Endothelial cell of umbilical vein (primary cell): ENCODE data around the gene ZNF581. TPM values are rescaled to one million over a fixed set of nuclear protein-coding genes. Genes with fewer than 3 reads are reported as not detected.

Source experiments
- BruUV-seq: library from RNA; stranded (reverse); fragments of 400-500 nt; replicated peaks from 2 replicates; lab custom pipeline; 2021; lab: Mats Ljungman, UMichigan
- CTCF ChIA-PET: fragments of 300-600, 350-600 bp; sonication (Branson Sonifier 250); formaldehyde crosslinking; loops from one replicate; lab custom pipeline; 2021; ENCODE audit warnings: antibody characterized with exemption, inconsistent platforms; lab: Charles Lee
- POLR2A ChIA-PET: fragments of 300-600, 350-600 bp; sonication (Branson Sonifier 250); formaldehyde crosslinking; loops from one replicate; lab custom pipeline; 2021; ENCODE audit warnings: antibody characterized with exemption, inconsistent platforms; lab: Charles Lee
- DNase-seq: peaks from one replicate; pipeline ENCODE4 v3.0.0-alpha.2; 2011; ENCODE audit warnings: low read depth, low spot score
- FAIRE-seq: peaks from 2 replicates; lab custom pipeline; 2011; peaks lifted over from hg19 to GRCh38; lab: Jason Lieb, UNC
- H2AFZ ChIP-seq: 2 replicates; pipeline ENCODE4 v1.6.0; 2012; ENCODE audit warnings: low read depth, low read length, control low read depth, inconsistent platforms
- H3K27ac ChIP-seq: 2 replicates; pipeline ENCODE4 v1.5.1; 2011; ENCODE audit warnings: low read depth, mild to moderate bottlenecking, control low read depth, low read length, moderate library complexity; ENCODE audit not compliant: insufficient read depth
- H3K27me3 ChIP-seq, 2 experiments: 2 replicates each; pipeline versions ENCODE4 v1.6.0 to v1.6.1; 2011; ENCODE audit warnings: low read length in 2 of 2, mixed read lengths in 1 of 2; ENCODE audit not compliant: control insufficient read depth in 2 of 2, insufficient read depth in 2 of 2
- H3K36me3 ChIP-seq, 2 experiments: 2 replicates in 1 of 2; 3 replicates in 1 of 2; pipeline ENCODE4 v1.5.1; 2011; ENCODE audit warnings: low read length in 2 of 2, mild to moderate bottlenecking in 1 of 2, moderate library complexity in 1 of 2; ENCODE audit not compliant: control insufficient read depth in 2 of 2, insufficient read depth in 2 of 2; ENCODE audit errors: extremely low read depth in 1 of 2
- H3K4me1 ChIP-seq: 3 replicates; pipeline ENCODE4 v1.5.1; 2011; ENCODE audit warnings: mild to moderate bottlenecking, low read length; ENCODE audit not compliant: control insufficient read depth, insufficient read depth; ENCODE audit errors: extremely low read depth
- H3K4me2 ChIP-seq: 2 replicates; pipeline ENCODE4 v1.6.1; 2011; ENCODE audit warnings: low read length, control low read depth, mixed read lengths; ENCODE audit not compliant: insufficient read depth
- H3K4me3 ChIP-seq, 3 experiments: fragments of 200-600 bp in 1 of 3; sonication (generic), shearing (Covaris generic) in 1 of 3; replicated peaks in 1 of 3; 2 replicates each; pipeline ENCODE4 v1.5.1; 2011 to 2016; ENCODE audit warnings: control low read depth in 3 of 3, low read length in 3 of 3, mild to moderate bottlenecking in 2 of 3, inconsistent platforms in 1 of 3, low read depth in 1 of 3, moderate library complexity in 1 of 3; ENCODE audit not compliant: insufficient read depth in 1 of 3
- H3K79me2 ChIP-seq: 2 replicates; pipeline ENCODE4 v1.6.0; 2012; ENCODE audit warnings: low read length, inconsistent platforms; ENCODE audit not compliant: control insufficient read depth, insufficient read depth
- H3K9ac ChIP-seq: replicated peaks from 2 replicates; pipeline ENCODE3; 2011; ENCODE audit warnings: low read length, control low read depth; ENCODE audit not compliant: insufficient read depth; ENCODE audit errors: extremely low read depth
- H3K9me1 ChIP-seq: replicated peaks from 3 replicates; pipeline ENCODE4 v1.6.0; 2011; ENCODE audit warnings: mild to moderate bottlenecking, low read length; ENCODE audit not compliant: control insufficient read depth, insufficient read depth; ENCODE audit errors: extremely low read depth
- H3K9me3 ChIP-seq: replicated peaks from 2 replicates; pipeline ENCODE4 v1.5.1; 2012; ENCODE audit warnings: low read length, inconsistent platforms; ENCODE audit not compliant: control insufficient read depth, insufficient read depth
- H4K20me1 ChIP-seq: replicated peaks from 2 replicates; pipeline ENCODE3; 2011; ENCODE audit warnings: mild to moderate bottlenecking, low read length; ENCODE audit not compliant: control insufficient read depth, insufficient read depth; ENCODE audit errors: extremely low read depth
- EZH2 ChIP-seq: IDR thresholded peaks from 2 replicates; pipeline ENCODE4 v1.6.1; 2012; ENCODE audit warnings: borderline replicate concordance, low read depth, mild to moderate bottlenecking, moderate library complexity, low read length, inconsistent platforms; ENCODE audit not compliant: severe bottlenecking
- GATA2 ChIP-seq: IDR thresholded peaks from 2 replicates; pipeline ENCODE4 v1.7.0; 2011; ENCODE audit warnings: low read depth, mild to moderate bottlenecking, moderate library complexity, mixed read lengths, low read length; ENCODE audit not compliant: insufficient read length, insufficient read depth
- MAX ChIP-seq: IDR thresholded peaks from 2 replicates; pipeline ENCODE4 v1.6.1; 2011; ENCODE audit not compliant: insufficient read depth, insufficient read length
- MYC ChIP-seq: IDR thresholded peaks from one replicate; pipeline ENCODE4 v1.6.1; 2011; ENCODE audit warnings: mild to moderate bottlenecking, low read depth, low read length
- dilution Hi-C: fragments of 300-500 bp; cut with MboI; formaldehyde crosslinking; loops from one replicate; pipeline ENCODE4 v1.15.0; 2019; ENCODE audit warnings: low sequenced_read_pairs; ENCODE audit not compliant: extremely low pct_ligation_motif_present
- intact Hi-C: fragments of 100-400 bp; cut with micrococcal nuclease; formaldehyde crosslinking; loops from one replicate; pipeline ENCODE4 v1.10.0; 2022
- polyA plus RNA-seq, 4 experiments: library from polyadenylated mRNA; depleted of rRNA in 3 of 4; stranded (reverse) in 3 of 4; unstranded in 1 of 4; fragments of >200 nt; gene quantifications; 2 replicates each; pipeline versions ENCODE4 v1.2.1 to v1.2.3, GENCODE V29; 2011 to 2012; ENCODE audit warnings: missing spikeins in 1 of 4
- total RNA-seq: library from RNA; stranded (reverse); gene quantifications from 2 replicates; pipeline ENCODE4 v1.2.3, GENCODE V29; 2021

Gene ZNF581
- total and polyA plus RNA-seq, 2 donors (not counting 3 experiments of a cell fraction or from before 2014, with no cell fraction given) = 31.4 to 32.3 TPM

- peaks cover 3 to 14% of the 10 kb centered on the region in 2 experiments for H3K36me3 ChIP-seq
- H3K27me3 ChIP-seq = no peaks in the 10 kb centered on the region
- no peaks in the 10 kb centered on the region for H4K20me1 ChIP-seq
- FAIRE-seq = no peak
- H3K9me3 ChIP-seq = no peaks in the 10 kb centered on the region
- intact Hi-C loops (loop anchor here (1.0 to 2.0 kb wide), 7 partner anchors 12 to 482 kb away; partner anchors contain the start of genes KMT5C, PPP1R12C, ZNF579 and ZNF784), dilution Hi-C loops (no loop called here)
- peak; percentile 99 for DNase-seq
- ChIA-PET POLR2A (interaction anchor here (0.6 to 2.2 kb wide), 10 partner anchors 11 to 192 kb away, joined by 3 to 8 read pairs (median 5); partner anchors contain the start of genes UBE2S and ZNF784), CTCF (interaction anchor here (0.7 to 1.8 kb wide), 12 partner anchors 12 to 132 kb away, joined by 3 to 8 read pairs (median 4); partner anchors contain the start of gene U2AF2)
- no TSS peak for BruUV-seq
- TF ChIP-seq EZH2 (no peak), MYC (no peak), GATA2 (no peak), MAX (no peak)
- H3K4me2 ChIP-seq = peak within 1 kb of the TSS; percentile 90
- peaks cover 2% of the 10 kb centered on the region for H3K79me2 ChIP-seq
- H3K27ac ChIP-seq = peak within 1 kb of the TSS; percentile 98
- peak within 1 kb of the TSS; percentile 78 to 92 (median 89) for H3K4me3 ChIP-seq
- H3K9ac ChIP-seq = peak within 1 kb of the TSS; percentile 97
- peak within 1 kb of the TSS; percentile 96 for H2AFZ ChIP-seq
- peaks cover 10% of the 10 kb centered on the region for H3K4me1 ChIP-seq
- no peaks in the 10 kb centered on the region for H3K9me1 ChIP-seq
Observed at GRCh38 chr19:55599468-55599841, 44.0 kb upstream of the ZNF581 start, which contains the start of gene FIZ1. TSS of gene FIZ1 (minus strand) at chr19:55599517. CDS start at chr19:55597865, 1,652 bp downstream.
